Natural killer cell (primary cell): ENCODE results near the gene KIAA1614. TPM values are rescaled to one million over a fixed set of nuclear protein-coding genes. Genes with fewer than 3 reads are reported as not detected.

Source experiments
- ATAC-seq, 3 donors: fragments of 150-1000 bp in 2 of 3; fragments of 200-7000 bp in 1 of 3; cut with Tn5 transposase; 1 replicate in 1 of 3; 2 replicates in 2 of 3; pipeline ENCODE4 v1.10.0; 2021; ENCODE audit warnings: mild to moderate bottlenecking in 2 of 3, moderate library complexity in 2 of 3
- DNase-seq, 2 donors: peaks; one replicate each; pipeline versions ENCODE4 v3.0.0 to v3.0.0-alpha.2; 2013 to 2021; ENCODE audit warnings: mixed read lengths in 1 of 2
- H3K27ac ChIP-seq: one replicate; pipeline ENCODE4 v1.5.1; 2013; ENCODE audit warnings: mild to moderate bottlenecking, low read length
- H3K27me3 ChIP-seq: one replicate; pipeline ENCODE4 v1.6.1; 2013; ENCODE audit warnings: low read length; ENCODE audit not compliant: control insufficient read depth, insufficient read depth
- H3K36me3 ChIP-seq: one replicate; pipeline ENCODE4 v1.6.1; 2013; ENCODE audit warnings: low read length; ENCODE audit not compliant: control insufficient read depth, insufficient read depth
- H3K4me1 ChIP-seq: one replicate; pipeline ENCODE4 v1.6.1; 2013; ENCODE audit warnings: low read length; ENCODE audit not compliant: control insufficient read depth, insufficient read depth
- H3K4me3 ChIP-seq: one replicate; pipeline ENCODE4 v1.5.1; 2013; ENCODE audit warnings: low read length
- H3K9me3 ChIP-seq: one replicate; pipeline ENCODE4 v1.6.1; 2013; ENCODE audit warnings: low read length; ENCODE audit not compliant: control insufficient read depth, insufficient read depth
- H3K27ac Mint-ChIP-seq, 2 donors: one replicate each; pipeline ENCODE4 v1.8.0; 2022; ENCODE audit warnings: mild to moderate bottlenecking in 2 of 2, mixed read lengths in 2 of 2, moderate library complexity in 1 of 2
- H3K27me3 Mint-ChIP-seq, 2 donors: one replicate each; pipeline ENCODE4 v1.8.0; 2022; ENCODE audit warnings: low read depth in 2 of 2, mixed read lengths in 2 of 2
- H3K36me3 Mint-ChIP-seq: one replicate; pipeline ENCODE4 v1.8.0; 2022; ENCODE audit warnings: mixed read lengths
- H3K4me1 Mint-ChIP-seq, 2 donors: one replicate each; pipeline ENCODE4 v1.8.0; 2022; ENCODE audit warnings: mixed read lengths in 2 of 2
- H3K4me3 Mint-ChIP-seq: one replicate; pipeline ENCODE4 v1.8.0; 2022; ENCODE audit warnings: mild to moderate bottlenecking, moderate library complexity, mixed read lengths
- H3K9me3 Mint-ChIP-seq, 2 donors: one replicate each; pipeline ENCODE4 v1.8.0; 2022; ENCODE audit warnings: mixed read lengths in 2 of 2
- CTCF ChIP-seq: fragments of 200-600 bp; IDR thresholded peaks from one replicate; pipeline ENCODE4 v1.8.0; 2022; ENCODE audit warnings: antibody characterized with exemption
- WGBS: methylation state at CpG from one replicate; pipeline ENCODE4 v1.1.7; 2013; ENCODE audit warnings: missing lambda C conversion rate; ENCODE audit not compliant: insufficient coverage; 5-methylcytosine and 5-hydroxymethylcytosine counted together
- intact Hi-C: fragments of 100-400 bp; cut with micrococcal nuclease; formaldehyde crosslinking; loops from one replicate; pipeline ENCODE4 v1.14.2; 2022
- total RNA-seq, 4 donors: library from RNA; stranded (reverse); fragments of 120-200 nt in 1 of 4; gene quantifications; one replicate each; pipeline versions ENCODE4 v1.2.3 to v1.2.4, GENCODE V29; 2013 to 2022

Gene KIAA1614
- total RNA-seq, 3 donors from 2014 or later (not counting 1 experiment from before 2014, with no cell fraction given), result 0.09 to 0.80 (median 0.40) TPM

- Histone ChIP-seq H3K36me3 (no peaks in the 10 kb centered on the region), H3K27ac (no peak overlapping the region), H3K4me3 (no peak overlapping the region), H3K4me1 (no peaks in the 10 kb centered on the region), H3K9me3 (no peaks in the 10 kb centered on the region), H3K27me3 (no peaks in the 10 kb centered on the region)
- Mint-ChIP-seq H3K4me3 (no peak overlapping the region), H3K4me1 (peaks cover 0 to 4% of the 10 kb centered on the region in 2 donors), H3K27me3 (peaks cover 0 to 2% of the 10 kb centered on the region in 2 donors), H3K36me3 (no peaks in the 10 kb centered on the region), H3K27ac (no peak overlapping the region), H3K9me3 (no peaks in the 10 kb centered on the region)
- intact Hi-C loops, result no loop called here
- TF ChIP-seq CTCF, result no peak
- no peak for DNase-seq
- 95% methylated on average over 3 of the region's 3 CpGs for WGBS
- ATAC-seq, result no peak
These were observed 16.5 kb upstream of the KIAA1614 start for GRCh38 chr1:180896161-180896560.

- Histone ChIP-seq H3K36me3 (no peaks in the 10 kb centered on the region), H3K27ac (no peak overlapping the region), H3K27me3 (no peaks in the 10 kb centered on the region), H3K9me3 (no peaks in the 10 kb centered on the region), H3K4me1 (no peaks in the 10 kb centered on the region), H3K4me3 (no peak overlapping the region)
- intact Hi-C loops, result no loop called here
- no peaks in the 10 kb centered on the region for H3K9me3 Mint-ChIP-seq
- H3K27me3 Mint-ChIP-seq, result peaks cover 0 to 2% of the 10 kb centered on the region in 2 donors
- 90% methylated on average over 5 of the region's 5 CpGs for WGBS
- H3K4me1 Mint-ChIP-seq, result peaks cover 0 to 2% of the 10 kb centered on the region in 2 donors
- TF ChIP-seq CTCF, result no peak
- ATAC-seq, result no peak
- no peak overlapping the region for H3K4me3 Mint-ChIP-seq
- H3K36me3 Mint-ChIP-seq, result no peaks in the 10 kb centered on the region
- H3K27ac Mint-ChIP-seq, result no peak overlapping the region
- DNase-seq, result no peak
These were observed 14.1 kb upstream of the KIAA1614 start for GRCh38 chr1:180898441-180899219.

GRCh38 chr1:180899262-180899661 lies 13.4 kb upstream of the KIAA1614 start:
- Histone ChIP-seq H3K4me3 (no peak overlapping the region), H3K27me3 (no peaks in the 10 kb centered on the region), H3K36me3 (no peaks in the 10 kb centered on the region), H3K9me3 (no peaks in the 10 kb centered on the region), H3K27ac (no peak overlapping the region), H3K4me1 (no peaks in the 10 kb centered on the region)
- Mint-ChIP-seq H3K4me1 (no peaks in the 10 kb centered on the region), H3K36me3 (no peaks in the 10 kb centered on the region), H3K27me3 (peaks cover 0 to 2% of the 10 kb centered on the region in 2 donors), H3K27ac (no peak overlapping the region), H3K9me3 (no peaks in the 10 kb centered on the region), H3K4me3 (no peak overlapping the region)
- WGBS, result 83% methylated on average over 7 of the region's 7 CpGs
- intact Hi-C loops, result no loop called here
- no peak for DNase-seq
- TF ChIP-seq CTCF, result no peak
- ATAC-seq, result no peak
